ENCODE measurements around the gene MYB.

DNA sequence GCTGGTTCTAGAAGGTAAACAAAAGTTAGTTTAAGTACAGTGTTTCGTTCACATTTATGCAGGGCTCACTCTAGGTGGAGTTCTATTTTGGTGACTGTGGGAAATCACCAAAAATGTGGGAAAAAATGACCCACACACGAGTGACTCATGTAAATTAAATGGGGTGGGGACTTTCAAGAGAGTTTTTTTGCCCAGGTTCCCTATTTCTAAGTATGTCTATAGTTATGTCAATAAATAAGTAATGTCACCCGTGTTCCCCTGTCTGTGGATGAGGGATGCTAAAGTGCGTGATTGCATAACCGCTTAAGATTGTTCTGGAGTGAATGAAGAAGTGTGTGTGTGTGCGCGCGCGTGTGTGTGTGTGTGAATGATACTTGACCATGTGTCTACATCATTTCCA is 69.1 kb downstream of the MYB start:
- TF ChIP-seq POLR2AphosphoS5 (IDR thresholded peaks at IDR 0.05) (no peak), EP300 (IDR thresholded peaks at IDR 0.05) (no peak), POLR2A (IDR thresholded peaks at IDR 0.05) (no peak)
- TF ChIP-seq, protein P1, sequence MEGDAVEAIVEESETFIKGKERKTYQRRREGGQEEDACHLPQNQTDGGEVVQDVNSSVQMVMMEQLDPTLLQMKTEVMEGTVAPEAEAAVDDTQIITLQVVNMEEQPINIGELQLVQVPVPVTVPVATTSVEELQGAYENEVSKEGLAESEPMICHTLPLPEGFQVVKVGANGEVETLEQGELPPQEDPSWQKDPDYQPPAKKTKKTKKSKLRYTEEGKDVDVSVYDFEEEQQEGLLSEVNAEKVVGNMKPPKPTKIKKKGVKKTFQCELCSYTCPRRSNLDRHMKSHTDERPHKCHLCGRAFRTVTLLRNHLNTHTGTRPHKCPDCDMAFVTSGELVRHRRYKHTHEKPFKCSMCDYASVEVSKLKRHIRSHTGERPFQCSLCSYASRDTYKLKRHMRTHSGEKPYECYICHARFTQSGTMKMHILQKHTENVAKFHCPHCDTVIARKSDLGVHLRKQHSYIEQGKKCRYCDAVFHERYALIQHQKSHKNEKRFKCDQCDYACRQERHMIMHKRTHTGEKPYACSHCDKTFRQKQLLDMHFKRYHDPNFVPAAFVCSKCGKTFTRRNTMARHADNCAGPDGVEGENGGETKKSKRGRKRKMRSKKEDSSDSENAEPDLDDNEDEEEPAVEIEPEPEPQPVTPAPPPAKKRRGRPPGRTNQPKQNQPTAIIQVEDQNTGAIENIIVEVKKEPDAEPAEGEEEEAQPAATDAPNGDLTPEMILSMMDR (IDR thresholded peaks at IDR 0.05): no peak
